ENCODE measurements around the gene ABCC8.

Gene ABCC8

GRCh38 chr11:17471501-17471900, 5.1 kb downstream of the ABCC8 start:
- no peak overlapping the region for H3K4me3 ChIP-seq (ENCODE audit: control insufficient read depth, low read depth, low read length)
- no peak for TF ChIP-seq CTCF (IDR thresholded peaks at IDR 0.05; ENCODE audit: control insufficient read depth, insufficient read depth, low read depth, low read length, missing control alignments)
- no peak for DNase-seq (ENCODE audit: low read depth)

- no peak overlapping the region for H3K4me3 ChIP-seq (ENCODE audit: control insufficient read depth, low read depth, low read length)
- TF ChIP-seq CTCF (IDR thresholded peaks at IDR 0.05; ENCODE audit: control insufficient read depth, insufficient read depth, low read depth, low read length, missing control alignments) = no peak
- no peak for DNase-seq (ENCODE audit: low read depth)
Observed at GRCh38 chr11:17469998-17470397, 6.6 kb downstream of the ABCC8 start.

- no peak overlapping the region for H3K4me3 ChIP-seq (ENCODE audit: control insufficient read depth, low read depth, low read length)
- no peak for DNase-seq (ENCODE audit: low read depth)
- no peak for TF ChIP-seq CTCF (IDR thresholded peaks at IDR 0.05; ENCODE audit: control insufficient read depth, insufficient read depth, low read depth, low read length, missing control alignments)
Observed at GRCh38 chr11:17468122-17468521, 8.5 kb downstream of the ABCC8 start.

DNA sequence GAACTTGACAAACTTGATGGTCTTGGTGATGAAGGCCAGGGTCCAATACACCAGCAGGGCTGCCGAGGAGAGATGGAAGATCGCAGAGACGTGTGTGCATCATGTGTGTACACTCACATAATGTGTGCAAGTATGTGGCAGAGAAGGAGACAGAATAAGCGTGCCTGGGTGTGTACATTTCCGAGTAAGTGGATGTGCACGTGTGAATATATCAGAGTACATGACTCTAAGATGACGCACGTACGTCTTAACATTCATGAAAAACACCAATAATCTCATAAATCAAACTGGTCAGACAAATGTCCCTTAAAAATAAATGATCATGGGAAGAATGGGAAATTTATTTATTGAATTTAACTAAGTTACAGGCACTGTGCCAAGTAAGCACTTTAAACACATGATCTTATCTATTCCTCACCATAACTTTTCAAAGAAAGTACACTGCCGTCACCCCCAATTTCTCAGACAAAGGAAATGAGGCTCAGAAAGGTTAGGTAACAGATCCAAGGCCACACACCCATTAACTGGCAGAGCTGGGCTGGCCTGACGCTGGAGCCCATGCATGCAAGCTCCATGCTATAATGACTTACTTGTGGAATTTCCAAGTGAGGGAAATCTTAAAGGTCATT, 13.0 kb downstream of the ABCC8 start:
- H3K4me3 ChIP-seq (ENCODE audit: control insufficient read depth, low read depth, low read length) = no peak overlapping the region
- TF ChIP-seq CTCF (IDR thresholded peaks at IDR 0.05; ENCODE audit: control insufficient read depth, insufficient read depth, low read depth, low read length, missing control alignments) = no peak

GRCh38 chr11:17462940-17463339, 13.7 kb downstream of the ABCC8 start:
- H3K4me3 ChIP-seq (ENCODE audit: control insufficient read depth, low read depth, low read length) = no peak overlapping the region
- no peak for TF ChIP-seq CTCF (IDR thresholded peaks at IDR 0.05; ENCODE audit: control insufficient read depth, insufficient read depth, low read depth, low read length, missing control alignments)
- no peak for DNase-seq (ENCODE audit: low read depth)

More for the DNA sequence above, 13.0 kb downstream of the ABCC8 start:
- no peak for DNase-seq (ENCODE audit: low read depth)

GRCh38 chr11:17460406-17460805, 16.2 kb downstream of the ABCC8 start:
- TF ChIP-seq CTCF (IDR thresholded peaks at IDR 0.05; ENCODE audit: control insufficient read depth, insufficient read depth, low read depth, low read length, missing control alignments) = no peak
- no peak overlapping the region for H3K4me3 ChIP-seq (ENCODE audit: control insufficient read depth, low read depth, low read length)
- no peak for DNase-seq (ENCODE audit: low read depth)

Measured in AG09309 (cell line).